GM19395 (cell line): ENCODE data around the gene ZKSCAN3.
"Not testable (repeated sequence)": the region's sequence is repeated elsewhere in the genome, so short reads cannot be mapped to it uniquely, and the experiment has no call there.

Experiments
- ATAC-seq: cut with Tn5 transposase; IDR thresholded peaks from one replicate; pipeline ENCODE4 v1.9.1; 2021; ENCODE audit warnings: mild to moderate bottlenecking, moderate library complexity; ENCODE audit not compliant: unreplicated experiment

The ZKSCAN3 gene

DNA sequence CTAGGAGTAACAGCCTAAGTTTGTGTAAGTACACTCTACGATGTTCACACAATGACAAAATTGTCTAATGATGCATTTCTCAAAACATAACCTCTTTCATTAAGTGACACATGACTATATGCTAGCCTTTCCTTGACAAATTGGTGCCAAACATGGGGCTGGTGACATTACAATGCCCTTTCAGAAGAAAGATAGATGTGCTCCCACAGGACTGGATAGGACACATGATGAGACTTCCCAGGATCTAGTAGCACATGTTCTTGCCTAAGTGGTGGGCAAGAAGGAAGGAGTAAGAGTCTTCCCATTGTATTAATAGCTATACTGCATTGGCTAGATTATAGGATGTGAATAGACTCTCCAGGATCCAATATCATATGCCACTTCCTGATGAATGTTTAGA lies 21.5 kb downstream of the ZKSCAN3 start:
- ATAC-seq = no peak

DNA sequence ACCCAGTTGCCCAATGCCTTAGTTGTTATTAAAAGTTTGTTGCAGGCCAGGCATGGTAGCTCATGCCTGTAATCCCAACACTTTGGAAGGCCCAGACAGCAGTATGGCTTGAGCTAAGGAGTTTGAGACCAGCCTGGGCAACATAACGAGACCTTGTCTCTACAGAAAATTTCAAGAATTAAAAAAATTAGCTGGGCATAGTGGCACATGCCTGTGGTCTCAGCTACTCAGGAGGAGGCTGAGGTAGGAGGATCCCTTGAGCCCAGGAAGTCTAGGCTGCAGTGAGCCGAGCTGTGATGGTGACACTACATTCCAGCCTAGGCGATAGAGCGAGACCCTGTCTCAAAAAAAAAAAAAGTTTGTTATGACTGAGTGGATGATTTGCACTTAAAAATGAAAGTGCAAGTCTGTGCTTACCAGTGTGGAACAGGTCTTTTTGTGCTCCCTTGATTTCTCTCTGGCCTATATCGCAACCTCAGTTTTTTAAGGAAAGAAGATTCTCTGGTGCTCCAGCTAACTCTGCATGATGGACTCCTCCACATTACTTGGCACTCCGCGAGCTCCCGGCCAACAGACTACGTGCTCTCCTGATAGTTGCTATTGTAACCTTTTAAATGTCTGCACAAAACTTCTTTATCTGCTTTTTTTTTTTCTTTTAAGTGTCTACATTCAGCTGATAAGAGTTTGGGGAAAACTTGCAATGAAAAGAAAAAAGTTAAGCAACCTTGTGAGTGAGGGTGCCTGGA lies 22.1 kb downstream of the ZKSCAN3 start:
- peak; percentile 68 for ATAC-seq

DNA sequence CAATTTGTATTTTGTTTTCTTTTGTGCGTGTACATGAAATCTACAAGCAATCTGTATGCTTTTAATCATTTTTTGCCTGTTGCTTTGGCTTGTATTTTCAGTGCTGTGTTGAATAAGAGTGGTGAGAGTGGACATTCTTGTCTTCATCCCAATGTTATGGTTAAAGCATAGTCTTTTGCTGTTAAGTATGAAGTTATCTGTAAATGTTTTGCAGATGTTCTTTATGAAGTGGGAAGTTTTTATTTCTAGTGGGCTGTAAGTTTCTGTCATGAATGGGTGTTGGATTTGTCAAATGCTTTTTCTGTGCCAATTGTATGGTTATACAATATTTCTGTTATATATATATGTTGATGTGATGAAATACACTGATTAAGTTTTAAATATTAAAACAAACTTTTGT lies 24.2 kb downstream of the ZKSCAN3 start:
- no peak for ATAC-seq

DNA sequence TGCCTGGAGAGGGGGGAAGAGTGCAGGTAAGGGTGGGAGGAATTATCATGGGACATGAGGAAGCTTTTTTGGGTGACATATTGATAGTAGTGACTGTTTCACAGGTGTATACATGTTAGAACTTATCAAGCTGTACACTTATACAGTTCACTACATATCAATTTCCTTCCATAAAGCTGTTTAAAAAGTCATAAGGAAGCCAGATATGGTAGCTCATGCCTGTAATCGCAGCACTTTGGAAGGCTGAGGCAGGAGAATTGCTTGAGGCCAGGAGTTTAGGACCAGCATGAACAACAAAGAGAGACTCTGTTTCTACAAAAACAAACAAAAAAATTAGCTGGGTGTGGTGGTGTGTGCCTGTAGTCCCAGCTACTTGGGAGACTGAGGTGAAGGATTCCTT lies 28.1 kb downstream of the ZKSCAN3 start:
- no peak for ATAC-seq

DNA sequence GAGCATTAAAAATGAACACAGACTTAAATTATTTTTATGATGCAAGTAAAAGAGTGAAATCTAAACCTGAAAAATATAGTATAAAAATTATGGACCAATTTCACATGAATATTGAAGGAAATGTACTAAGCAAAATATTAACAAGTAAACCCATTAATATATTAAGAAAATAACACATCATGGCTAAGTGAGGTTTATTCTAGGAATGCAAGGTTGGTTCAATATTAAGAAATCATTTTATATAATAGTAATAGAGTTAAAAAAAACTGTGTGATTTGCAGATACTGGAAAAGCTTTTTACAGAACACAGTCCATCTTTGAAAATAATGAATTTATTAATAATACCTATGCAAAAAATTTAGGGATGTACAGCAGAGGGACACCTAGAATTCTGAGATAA lies 28.9 kb downstream of the ZKSCAN3 start:
- ATAC-seq = no peak

DNA sequence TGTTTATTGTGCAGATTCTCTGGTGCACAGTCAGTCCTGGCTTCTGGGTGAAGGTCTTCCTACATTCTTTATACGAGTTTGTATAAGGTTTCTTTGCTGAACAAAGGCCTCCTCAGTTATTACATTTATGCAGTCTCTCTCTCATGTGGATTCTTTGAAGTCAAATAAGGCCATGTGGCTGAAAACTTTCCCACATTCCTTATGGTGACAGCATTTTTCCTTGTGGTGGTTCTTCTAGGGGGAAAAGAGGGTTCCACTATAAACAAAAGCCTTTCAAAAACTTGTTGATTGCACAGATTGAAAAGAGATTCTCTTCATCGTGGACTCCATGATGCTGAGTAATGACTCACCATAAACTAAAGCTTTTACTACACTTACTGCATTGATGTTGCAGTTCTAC lies 30.6 kb downstream of the ZKSCAN3 start:
- ATAC-seq = no peak

DNA sequence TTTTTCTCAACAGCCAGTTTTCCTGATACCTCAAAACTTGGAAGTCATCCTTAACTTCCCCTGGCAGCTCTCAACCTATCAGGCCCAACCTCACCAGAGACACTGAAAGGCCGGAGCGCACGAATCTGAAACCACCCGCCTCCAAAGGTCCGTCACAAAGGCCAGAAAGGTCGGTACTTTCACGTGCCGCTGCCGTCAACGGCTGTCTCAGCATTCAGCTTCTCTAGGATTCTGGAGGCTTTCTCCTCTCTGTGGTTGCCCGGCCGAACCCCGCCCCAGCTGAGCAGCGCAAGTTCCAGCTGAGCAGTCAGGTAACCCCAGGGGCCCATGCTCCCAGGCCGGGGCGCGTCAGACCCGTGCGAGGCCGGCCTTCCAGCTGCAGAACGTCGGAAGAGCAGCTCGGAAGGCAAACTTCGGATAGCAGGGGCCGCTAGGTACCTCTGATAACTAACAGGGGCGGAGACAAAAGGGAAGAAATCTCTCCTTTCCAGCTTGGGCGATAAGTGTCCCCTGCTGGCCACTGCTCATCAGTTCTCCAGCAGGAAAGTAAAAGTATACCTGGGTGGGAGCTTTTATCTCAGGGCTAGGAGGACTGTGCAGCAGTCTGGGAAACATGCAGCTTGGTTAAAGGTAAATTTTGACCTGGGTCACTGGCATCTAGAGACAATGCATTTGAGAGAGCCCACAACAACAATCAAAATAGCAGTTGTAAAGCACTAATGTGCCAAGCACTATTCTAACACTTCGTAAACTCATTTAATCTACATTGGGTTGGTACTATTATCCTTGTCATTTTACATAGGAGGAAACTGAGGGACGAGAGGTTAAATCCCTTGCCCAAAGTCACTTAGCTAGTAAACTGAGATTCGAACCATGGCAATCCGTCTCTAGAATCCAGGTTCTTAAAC lies 33.7 kb downstream of the ZKSCAN3 start:
- ATAC-seq = peak; percentile 94

DNA sequence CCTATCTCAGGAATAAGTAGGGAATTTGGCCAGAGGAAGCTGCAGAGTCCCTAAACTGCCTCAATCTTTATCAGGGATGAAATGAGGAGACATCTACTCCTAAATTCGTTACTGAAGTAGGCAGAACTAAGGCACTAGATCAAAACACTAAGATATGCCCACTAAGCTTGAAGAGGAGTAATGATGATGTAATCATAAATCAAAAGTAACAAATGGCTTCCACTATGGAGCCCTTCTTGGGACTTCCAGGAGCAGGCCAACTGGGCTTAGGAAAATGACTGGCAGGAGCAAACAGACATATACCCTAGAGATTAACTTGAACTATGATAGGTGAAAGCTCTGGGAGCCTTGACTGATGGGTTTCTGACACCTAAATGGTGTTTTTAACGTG lies 34.4 kb downstream of the ZKSCAN3 start:
- ATAC-seq = no peak

DNA sequence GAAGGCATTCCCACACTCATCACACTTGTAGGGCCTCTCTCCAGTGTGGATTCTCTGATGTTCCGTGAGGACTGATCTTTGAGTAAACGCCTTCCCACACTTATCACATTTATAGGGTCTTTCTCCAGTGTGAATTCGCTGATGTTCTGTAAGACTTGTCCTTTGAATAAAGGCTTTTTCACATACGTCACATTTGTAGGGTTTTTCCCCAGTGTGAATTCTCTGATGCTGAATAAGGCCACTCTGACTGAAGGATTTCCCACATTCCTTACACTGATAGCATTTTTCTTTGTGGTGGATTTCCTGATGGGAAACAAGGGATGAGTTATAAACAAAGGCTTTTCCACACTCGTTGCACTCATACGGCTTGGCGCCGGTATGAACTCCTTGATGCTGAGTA lies 40.9 kb downstream of the ZKSCAN3 start:
- ATAC-seq = no peak

DNA sequence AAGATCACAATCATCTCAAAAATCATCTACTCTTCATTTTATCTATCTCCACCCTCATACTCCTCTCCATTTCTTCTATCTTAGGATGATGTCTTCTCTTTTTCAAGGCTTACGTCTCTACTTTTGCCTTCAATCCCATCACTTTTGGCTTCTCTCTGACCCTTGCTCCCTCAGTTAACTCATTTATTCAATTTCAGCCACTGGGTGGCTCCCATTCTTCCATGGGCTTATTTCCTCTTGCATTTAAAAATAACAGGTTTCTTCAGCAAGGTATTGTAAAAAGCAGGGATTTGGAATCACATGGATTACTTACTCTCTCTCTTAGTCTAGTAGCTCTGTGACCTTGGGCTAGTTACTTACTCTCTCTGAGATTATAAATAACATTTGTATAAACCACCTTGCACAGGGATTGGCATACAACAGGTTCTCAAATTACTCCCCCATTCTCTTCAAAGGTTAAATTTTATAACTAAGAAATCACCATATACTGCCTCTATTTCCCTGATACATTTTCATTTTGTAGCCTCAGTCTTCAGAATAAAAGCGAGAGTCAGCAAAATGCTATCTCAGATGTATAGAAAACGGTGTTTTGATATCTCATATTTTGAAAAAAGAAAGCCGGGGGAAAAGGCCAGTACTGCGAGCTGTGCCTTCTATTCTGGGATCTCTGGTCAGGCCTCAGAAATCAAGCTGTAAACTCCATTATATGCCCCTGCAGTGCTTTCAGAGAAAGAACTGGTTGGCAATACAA lies 44.3 kb downstream of the ZKSCAN3 start:
- ATAC-seq = no peak

DNA sequence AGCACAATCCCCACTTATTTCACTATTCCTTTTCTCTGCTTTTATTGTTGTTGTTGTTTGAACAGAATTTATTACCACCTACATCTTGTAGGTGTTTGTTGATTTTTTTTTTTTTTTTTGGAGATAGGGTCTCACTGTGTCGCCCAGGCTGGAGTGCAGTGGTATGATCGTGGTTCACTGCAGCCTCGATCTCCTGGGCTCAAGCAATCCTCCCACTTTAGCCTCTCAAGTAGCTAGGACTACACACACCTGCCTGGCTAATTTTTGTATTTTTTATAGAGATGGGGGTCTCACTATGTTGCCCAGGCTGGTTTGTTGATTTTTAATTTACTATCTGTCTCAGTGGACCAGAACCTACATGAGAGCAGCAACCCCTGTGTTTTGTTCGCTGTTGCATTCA lies 46.2 kb downstream of the ZKSCAN3 start:
- no peak for ATAC-seq

DNA sequence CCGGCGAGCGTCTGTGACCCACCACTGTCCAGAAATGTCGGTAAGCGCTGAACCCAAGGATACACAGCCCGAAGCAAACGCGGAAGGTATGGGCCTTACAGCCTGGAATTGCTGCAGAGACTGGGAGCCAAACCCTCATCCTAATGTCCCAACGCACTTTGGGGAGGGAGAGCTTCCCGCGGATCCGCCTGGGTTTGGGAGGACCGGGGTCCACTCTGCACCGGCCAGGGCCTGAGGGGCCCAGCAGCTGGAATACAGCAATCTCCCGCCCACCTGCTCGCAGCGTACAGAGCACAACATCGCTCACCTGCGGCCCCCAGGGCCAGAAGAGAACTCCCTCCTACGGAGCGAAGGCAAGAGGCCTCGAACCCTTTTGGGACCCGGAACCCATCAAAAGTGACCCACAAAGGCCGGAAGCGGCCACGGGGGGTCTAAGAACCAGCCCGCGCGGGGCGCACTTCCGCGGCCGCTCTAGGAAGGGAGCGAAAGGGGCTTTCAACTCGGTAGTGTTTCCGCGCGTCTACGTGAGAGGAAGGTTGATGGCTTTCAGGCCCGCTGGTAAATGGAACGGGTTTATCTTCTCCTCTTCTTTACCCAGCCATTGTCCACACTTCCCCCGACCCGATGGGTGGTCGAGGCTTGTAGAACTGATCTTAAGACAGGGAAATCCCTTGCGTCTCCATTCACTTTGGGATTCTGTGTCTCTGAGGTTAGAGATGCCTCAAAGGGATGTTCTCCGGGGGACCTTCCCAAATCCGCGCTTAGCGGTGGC lies 49.8 kb downstream of the ZKSCAN3 start, which contains the start of gene ZSCAN12:
TSS of gene ZSCAN12 (minus strand) at position 398 of the 772 bp plus-strand sequence. CDS start 1,342 bp downstream, outside the sequence.
- ATAC-seq = peak; percentile 84

DNA sequence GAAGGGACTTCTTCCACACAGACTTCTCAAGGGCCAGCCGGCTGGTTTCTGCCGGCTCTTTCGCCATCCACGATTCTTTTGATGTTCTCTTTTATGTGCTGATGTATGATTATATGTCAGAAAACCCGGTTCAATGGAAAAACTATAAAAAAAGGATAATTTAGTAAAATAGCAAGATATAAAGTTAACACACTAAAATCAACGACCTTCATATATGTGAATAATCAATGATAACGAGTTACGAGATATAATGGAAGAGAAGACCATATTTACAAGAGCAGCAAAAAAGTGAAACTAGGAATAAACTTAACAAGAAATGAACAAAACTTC lies 50.3 kb downstream of the ZKSCAN3 start:
- ATAC-seq = no peak

DNA sequence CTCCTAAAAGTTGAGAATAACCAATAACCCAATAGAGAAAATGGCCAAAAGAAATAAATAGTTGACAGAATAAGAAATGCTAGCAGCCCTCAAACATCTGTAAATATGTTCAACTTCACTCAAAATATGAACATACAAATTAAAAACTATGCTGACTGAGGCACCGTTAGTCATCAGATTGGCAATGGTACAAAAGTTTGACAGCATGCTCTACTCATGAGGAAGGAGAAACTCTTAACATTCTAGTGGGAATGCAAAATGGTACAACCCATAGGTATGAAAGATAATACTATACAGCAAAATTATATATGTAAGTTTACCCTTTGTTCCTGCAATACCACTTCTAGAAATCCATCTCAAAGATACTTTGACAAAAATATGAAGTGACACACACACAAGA lies 51.4 kb downstream of the ZKSCAN3 start:
- ATAC-seq = no peak

DNA sequence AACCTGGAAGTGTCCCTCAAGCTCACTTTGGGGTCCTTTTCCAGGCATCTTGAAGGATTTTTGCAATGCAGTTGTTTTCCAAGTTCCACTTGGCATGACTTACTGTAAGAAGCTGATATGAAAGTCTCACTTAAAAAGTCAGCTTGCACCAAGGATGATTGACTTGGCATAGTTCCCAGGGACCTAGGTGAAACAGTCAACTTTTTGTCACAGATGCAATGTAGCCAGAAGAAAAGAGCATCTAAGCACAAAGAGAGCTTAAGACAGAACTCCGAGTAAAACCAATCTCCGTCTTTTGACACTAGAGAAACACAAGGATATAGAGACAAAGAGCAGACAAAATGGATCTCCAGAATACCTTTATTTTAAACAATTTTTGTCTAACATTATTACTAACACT lies 52.5 kb downstream of the ZKSCAN3 start:
- no peak for ATAC-seq

DNA sequence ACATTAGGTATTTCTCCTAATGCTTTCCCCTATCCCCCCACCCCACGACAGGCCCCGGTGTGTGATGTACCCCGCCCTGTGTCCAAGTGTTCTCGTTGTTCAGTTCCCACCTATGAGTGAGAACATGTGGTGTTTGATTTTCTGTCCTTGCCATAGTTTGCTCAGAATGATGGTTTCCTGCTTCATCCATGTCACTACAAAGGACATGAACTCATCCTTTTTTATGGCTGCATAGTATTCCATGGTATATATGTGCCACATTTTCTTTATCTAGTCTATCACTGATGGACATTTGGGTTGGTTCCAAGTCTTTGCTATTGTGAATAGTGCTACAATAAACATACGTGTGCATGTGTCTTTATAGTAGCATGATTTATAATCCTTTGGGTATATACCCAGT lies 54.2 kb downstream of the ZKSCAN3 start:
- ATAC-seq = not testable (repeated sequence)

DNA sequence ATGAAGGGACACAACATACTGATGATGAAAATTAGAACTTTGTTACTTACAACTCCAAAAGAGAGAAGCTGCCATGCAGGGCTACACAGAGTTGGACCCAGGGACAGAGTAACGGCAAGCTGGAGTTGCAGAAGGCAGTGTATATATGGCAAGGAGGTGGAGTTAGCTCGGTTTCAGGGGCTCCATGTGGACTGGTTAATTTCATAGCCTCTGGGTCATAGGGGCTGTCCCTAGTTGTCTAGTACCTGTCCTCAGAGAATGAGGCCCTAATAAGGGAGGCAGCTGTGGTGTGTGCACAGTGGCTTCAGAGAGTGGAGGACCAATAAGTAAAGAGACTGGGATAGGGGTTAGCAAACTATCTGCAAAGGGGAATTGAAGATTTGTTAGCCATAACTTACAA lies 57.7 kb downstream of the ZKSCAN3 start:
- ATAC-seq = no peak

DNA sequence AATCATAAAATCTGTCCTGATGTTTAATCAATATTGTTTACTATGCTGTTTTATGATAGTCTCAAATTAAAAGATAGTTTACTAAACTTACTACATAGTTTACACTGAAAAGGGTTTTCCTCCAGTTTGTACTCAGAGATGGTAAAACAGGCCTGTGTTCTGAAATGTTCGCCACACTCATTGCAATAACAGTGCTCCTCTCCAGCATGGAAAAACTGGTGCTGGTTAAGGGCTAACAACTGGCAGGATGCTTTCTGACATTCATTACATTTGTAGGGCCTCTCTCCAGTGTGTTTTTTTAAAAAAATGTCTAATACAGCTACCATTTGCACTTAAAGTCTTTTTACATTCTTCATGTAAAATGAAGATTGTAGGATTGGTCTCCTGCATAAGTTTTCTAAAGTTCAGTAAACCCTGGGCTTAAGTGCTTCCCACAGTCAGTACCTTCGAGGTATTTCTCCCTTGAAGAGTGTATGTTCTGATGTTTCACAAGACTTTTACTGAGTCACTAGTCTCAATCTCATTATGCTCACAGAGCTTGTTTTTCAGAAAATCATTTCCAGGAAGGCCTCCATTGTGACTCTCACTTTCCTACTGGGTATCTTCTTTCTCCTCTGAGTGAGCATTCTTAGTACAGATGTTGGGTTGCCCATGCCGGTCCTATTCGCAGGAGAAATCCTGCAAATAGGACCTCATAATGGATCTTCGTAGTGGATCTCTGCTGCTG lies 58.5 kb downstream of the ZKSCAN3 start:
- no peak for ATAC-seq

DNA sequence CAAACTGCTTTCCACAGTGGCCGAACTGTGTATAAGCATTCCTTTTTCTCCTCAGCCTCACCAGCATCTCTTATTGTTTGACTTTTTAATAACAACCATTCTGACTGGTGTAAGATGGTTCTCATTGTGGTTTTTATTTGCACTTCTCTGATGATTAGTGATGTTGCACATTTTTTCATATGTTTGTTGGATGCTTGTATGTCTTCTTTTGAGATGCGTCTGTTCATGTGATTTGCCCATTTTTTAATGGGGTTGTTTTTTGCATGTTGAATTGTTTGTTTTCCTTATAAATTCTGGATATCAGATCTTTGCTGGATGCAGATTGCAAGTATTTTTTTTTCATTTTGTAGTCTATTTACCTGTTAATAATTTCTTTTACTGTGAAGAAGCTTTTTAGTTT lies 61.0 kb downstream of the ZKSCAN3 start:
- no peak for ATAC-seq

DNA sequence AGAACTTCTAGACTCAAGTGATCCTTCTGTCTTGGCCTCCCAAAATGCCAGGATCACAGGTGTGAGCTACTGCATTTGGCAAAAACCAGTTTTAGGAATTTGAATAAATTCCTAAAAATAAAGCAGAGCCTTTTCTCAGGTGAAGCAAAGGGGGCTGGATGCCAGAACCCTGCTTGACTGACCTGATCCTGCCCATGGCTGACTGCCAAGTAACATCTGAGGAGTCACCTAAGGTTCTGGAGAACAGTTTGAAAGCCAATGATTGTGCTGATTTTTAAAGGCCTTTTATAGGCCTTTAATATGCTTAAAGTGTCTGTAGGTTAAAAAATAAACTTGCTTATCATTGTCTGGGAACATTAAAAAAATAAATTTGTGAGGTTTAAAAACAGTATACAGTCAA lies 63.9 kb downstream of the ZKSCAN3 start:
- no peak for ATAC-seq
